Measurements from ENCODE around the gene LMF2.

- TF ChIP-seq CTCF (optimal IDR thresholded peaks at IDR 0.05 in 1 of 3, IDR thresholded peaks at IDR 0.05 in 1 of 3, conservative IDR thresholded peaks at IDR 0.05 in 1 of 3; ENCODE audit: extremely low read depth in 1 of 3, insufficient read depth in 2 of 3, low read length in 3 of 3) = no peak
- TF ChIP-seq EZH2 (IDR thresholded peaks at IDR 0.05; ENCODE audit: low read length) = no peak
These were observed 24.6 kb upstream of the LMF2 start for GRCh38 chr22:50531962-50532674.

Measured in keratinocyte (primary cell).